HFF-Myc (cell line): ENCODE results near the gene CDH2.

Experiments
- DNase-seq: peaks from one replicate; pipeline ENCODE4 v3.0.0-alpha.2; 2011; ENCODE audit warnings: low read depth; ENCODE audit errors: extremely low read depth
- H3K4me3 ChIP-seq: replicated peaks from 2 replicates; pipeline ENCODE4 v1.5.1; 2011; ENCODE audit warnings: low read depth, mild to moderate bottlenecking, control low read depth, low read length
- CTCF ChIP-seq: IDR thresholded peaks from 2 replicates; pipeline ENCODE4 v1.5.1; 2012; ENCODE audit warnings: mild to moderate bottlenecking, low read depth, low read length, control low read depth; ENCODE audit errors: missing control alignments

CDH2 gene

GRCh38 chr18:28134774-28135173 lies 42.2 kb downstream of the CDH2 start:
- no peak for DNase-seq
- no peak for TF ChIP-seq CTCF

GRCh38 chr18:28132084-28132483 lies 44.8 kb downstream of the CDH2 start:
- no peak for TF ChIP-seq CTCF
- no peak for DNase-seq
- no peak overlapping the region for H3K4me3 ChIP-seq

More at GRCh38 chr18:28134774-28135173, 42.2 kb downstream of the CDH2 start:
- no peak overlapping the region for H3K4me3 ChIP-seq

GRCh38 chr18:28128659-28128980 lies 48.3 kb downstream of the CDH2 start:
- DNase-seq: no peak
- no peak for TF ChIP-seq CTCF
- H3K4me3 ChIP-seq: no peak overlapping the region

- DNase-seq: no peak
- H3K4me3 ChIP-seq: no peak overlapping the region
- no peak for TF ChIP-seq CTCF
Measured at GRCh38 chr18:28127763-28128658, 48.9 kb downstream of the CDH2 start.

- TF ChIP-seq CTCF: no peak
- H3K4me3 ChIP-seq: no peak overlapping the region
- DNase-seq: no peak
Measured at GRCh38 chr18:28127228-28127627, 49.7 kb downstream of the CDH2 start.

GRCh38 chr18:28126768-28127167 lies 50.2 kb downstream of the CDH2 start:
- H3K4me3 ChIP-seq: no peak overlapping the region
- no peak for TF ChIP-seq CTCF

More at GRCh38 chr18:28126768-28127167, 50.2 kb downstream of the CDH2 start:
- no peak for DNase-seq
